ENCODE results near the gene NCOR1.
A peak's percentile ranks its signal among the peaks of the same experiment; 100 is the strongest.
"Not testable (repeated sequence)": the region's sequence is repeated elsewhere in the genome, so short reads cannot be mapped to it uniquely, and the experiment has no call there.

Gene NCOR1

GRCh38 chr17:16215273-16215964 lies at the start of gene NCOR1:
Gene NCOR1 (minus strand): TSS chr17:16215534. CDS start chr17:16194569, 20,965 bp downstream.
- DNase-seq: peak; percentile 91

- no peak for DNase-seq
These were observed 46.9 kb upstream of the NCOR1 start for GRCh38 chr17:16262201-16262600.

DNA sequence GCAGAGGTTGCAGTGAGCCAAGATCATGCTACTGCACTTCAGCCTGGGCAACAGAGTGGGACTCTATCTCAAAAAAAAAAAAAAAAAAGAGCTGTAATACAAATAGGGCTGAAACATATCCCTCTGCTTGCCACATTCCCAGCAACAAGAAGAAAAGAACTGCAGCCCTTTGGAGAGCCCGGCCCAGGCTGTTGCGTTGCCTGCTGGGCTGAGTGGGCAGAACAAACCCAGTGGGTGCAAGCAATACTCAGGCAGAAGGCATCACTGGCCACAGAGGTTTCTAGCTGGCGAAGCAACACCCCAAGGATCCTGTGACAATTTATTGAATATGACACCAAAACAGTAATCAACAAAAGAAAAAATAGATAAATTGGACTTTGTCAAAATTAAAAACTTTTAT lies 45.7 kb upstream of the NCOR1 start:
- DNase-seq: no peak

DNA sequence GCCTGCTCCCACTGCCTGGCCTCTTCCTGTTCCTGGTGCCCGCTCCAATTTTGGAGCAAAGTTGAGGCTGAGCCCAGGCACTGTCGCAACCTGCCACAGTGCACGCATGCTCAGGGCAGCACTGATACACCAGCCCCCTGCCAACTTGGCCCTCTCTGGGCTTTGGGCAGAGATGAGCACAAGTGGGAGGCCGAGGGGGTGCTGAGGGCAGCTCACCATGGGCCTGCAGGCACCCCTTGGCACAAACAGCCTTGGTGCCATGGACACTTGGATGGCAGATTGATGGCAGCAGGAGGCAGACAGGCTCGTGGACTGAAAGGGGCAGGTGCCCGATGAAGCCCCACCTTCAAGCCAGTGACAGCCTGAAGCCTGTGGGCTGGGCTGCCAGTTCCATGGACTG lies 44.6 kb upstream of the NCOR1 start:
- no peak for DNase-seq

- DNase-seq: no peak
These were observed 43.6 kb upstream of the NCOR1 start for GRCh38 chr17:16258901-16259300.

- no peak for DNase-seq
These were observed 40.2 kb upstream of the NCOR1 start for GRCh38 chr17:16255481-16255921.

- no peak for DNase-seq
These were observed 39.6 kb upstream of the NCOR1 start for GRCh38 chr17:16254773-16255400.

- DNase-seq: no peak
These were observed 36.2 kb upstream of the NCOR1 start for GRCh38 chr17:16251556-16251955.

- DNase-seq: no peak
These were observed 35.7 kb upstream of the NCOR1 start for GRCh38 chr17:16251043-16251442.

DNA sequence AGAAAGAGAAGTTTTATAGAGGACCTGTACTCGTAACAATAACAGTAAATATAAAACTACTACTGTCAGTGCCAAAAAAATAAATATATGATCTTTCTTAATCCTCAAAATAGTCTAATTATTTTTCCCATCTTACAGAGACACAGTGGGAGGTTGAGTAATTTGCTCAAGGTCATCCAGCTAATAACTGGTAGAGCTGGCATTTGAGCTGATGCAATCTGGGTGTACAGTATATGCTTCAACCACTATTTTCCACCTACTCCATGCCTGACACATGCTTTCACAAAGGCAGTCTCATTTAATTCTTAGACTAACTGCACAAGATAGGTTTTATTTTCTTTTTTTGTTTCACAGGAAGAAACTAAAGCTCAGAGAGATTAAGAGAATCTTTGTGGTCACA lies 35.3 kb upstream of the NCOR1 start:
- DNase-seq: no peak

DNA sequence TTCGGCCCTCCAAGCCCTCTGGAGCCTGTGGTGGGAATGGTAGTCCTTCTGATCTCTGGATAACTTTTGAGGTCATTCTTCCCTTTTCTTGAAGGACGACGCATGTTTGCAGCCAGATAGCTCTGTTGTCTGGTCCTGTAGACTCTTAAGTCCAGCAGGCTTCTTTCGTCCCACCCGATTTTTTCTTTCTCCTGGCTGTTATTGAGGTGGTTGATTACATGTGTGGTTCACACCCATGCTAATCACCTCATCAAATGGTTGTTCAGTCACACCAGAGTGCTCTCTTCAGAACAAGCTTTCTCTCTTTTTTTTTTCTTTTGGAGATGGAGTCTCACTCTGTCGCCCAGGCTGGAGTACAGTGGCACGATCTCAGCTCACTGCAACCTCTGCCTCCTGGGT lies 32.3 kb upstream of the NCOR1 start:
- no peak for DNase-seq

- DNase-seq: no peak
These were observed 28.6 kb upstream of the NCOR1 start for GRCh38 chr17:16243801-16244567.

- DNase-seq: no peak
These were observed 28.1 kb upstream of the NCOR1 start for GRCh38 chr17:16243385-16243784.

GRCh38 chr17:16241906-16242399 lies 26.6 kb upstream of the NCOR1 start:
- no peak for DNase-seq

DNA sequence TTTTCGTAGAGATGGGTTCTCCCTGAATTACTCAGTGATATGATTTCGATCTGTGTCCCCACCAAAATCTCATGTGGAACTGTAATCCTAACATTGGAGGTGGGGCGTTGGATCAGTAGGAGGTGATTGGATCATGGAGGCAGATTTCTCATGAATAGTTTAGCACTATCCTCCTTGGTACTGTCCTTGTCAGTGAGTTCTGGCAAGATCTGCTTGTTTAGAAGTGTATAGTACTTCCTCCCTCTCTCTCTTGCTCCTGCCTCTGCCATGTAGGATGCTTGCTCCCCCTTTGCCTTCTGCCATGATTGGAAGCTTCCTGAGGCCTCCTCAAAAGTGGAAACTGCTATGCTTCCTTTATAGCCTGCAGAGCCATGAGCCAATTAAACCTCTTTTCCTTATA lies 24.6 kb upstream of the NCOR1 start:
- no peak for DNase-seq

GRCh38 chr17:16232391-16232790 lies 17.1 kb upstream of the NCOR1 start:
- no peak for DNase-seq

- DNase-seq: not testable (repeated sequence)
These were observed 14.7 kb upstream of the NCOR1 start for GRCh38 chr17:16229912-16230561.

DNA sequence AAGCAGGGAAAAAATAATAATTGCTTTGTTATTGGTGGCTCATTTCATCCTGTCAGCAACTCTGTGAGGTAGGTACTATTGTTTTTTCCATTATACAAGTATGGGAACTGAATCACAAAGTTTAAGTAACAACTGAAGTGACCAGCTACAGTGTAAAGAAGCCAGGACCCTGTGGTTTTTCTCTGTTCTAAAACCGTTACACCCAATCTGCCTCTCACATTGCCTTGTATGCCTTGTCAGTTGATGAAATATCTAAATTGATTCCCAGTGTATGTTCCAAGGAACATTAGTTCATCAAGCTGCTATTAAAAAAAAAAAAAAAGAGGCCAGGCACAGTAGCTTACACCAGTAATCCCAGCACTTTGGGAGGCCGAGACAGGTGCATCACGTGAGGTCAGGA lies 7.1 kb upstream of the NCOR1 start:
- no peak for DNase-seq

GRCh38 chr17:16217002-16217635 lies 1.8 kb upstream of the NCOR1 start, which contains the start of gene PIGL:
Gene PIGL (plus strand): TSS chr17:16217210. CDS start chr17:16217227, 17 bp downstream.
- peak; percentile 85 for DNase-seq

- not testable (repeated sequence) for DNase-seq
These were observed 1.1 kb upstream of the NCOR1 start for GRCh38 chr17:16216341-16217001.

GRCh38 chr17:16215965-16216316 lies 607 bp upstream of the NCOR1 start:
- DNase-seq: no peak

GRCh38 chr17:16215002-16215272 lies 397 bp downstream of the NCOR1 start:
- DNase-seq: no peak

All from stimulated activated CD4-positive, alpha-beta T cell treated with anti-CD3 and anti-CD28 coated beads, Interleukin-4, amount 100 ng/mL, for 1 hour (primary cell).